Measurements from ENCODE around the gene NXPE3.
A peak's percentile ranks its signal among the peaks of the same experiment; 100 is the strongest.

The NXPE3 gene

GRCh38 chr3:101851850-101852714, 73.1 kb downstream of the NXPE3 start:
- Histone ChIP-seq H2AFZ (ENCODE audit: low read depth, low read length) (no peak overlapping the region), H2BK12ac (ENCODE audit: low read length in 2 of 2) (no peak overlapping the region), H3K27me3 (ENCODE audit: control insufficient read depth in 1 of 2, insufficient read depth in 1 of 2, low read length in 2 of 2) (no peaks in the 10 kb centered on the region), H2BK120ac (ENCODE audit: low read depth, low read length) (no peak overlapping the region), H3K36me3 (ENCODE audit: control insufficient read depth in 1 of 2, insufficient read depth in 2 of 2, low read depth in 1 of 2, low read length in 2 of 2) (peaks cover 14 to 53% of the 10 kb centered on the region in 2 experiments), H2BK5ac (ENCODE audit: low read depth, low read length, poor library complexity, severe bottlenecking) (no peak overlapping the region), H2AK5ac (ENCODE audit: low read length, severe bottlenecking) (no peak overlapping the region), H3K14ac (ENCODE audit: low read length in 2 of 2) (no peak overlapping the region), H3K27ac (ENCODE audit: low read length, poor library complexity, severe bottlenecking) (peak overlapping the region; percentile 93), H3K18ac (ENCODE audit: low read depth in 1 of 2, low read length in 2 of 2) (no peak overlapping the region), H4K91ac (ENCODE audit: low read length) (no peak overlapping the region), H4K8ac (ENCODE audit: low read length) (no peak overlapping the region), H3K79me1 (replicated peaks; ENCODE audit: low read length, poor library complexity, severe bottlenecking) (peaks cover 3% of the 10 kb centered on the region), H3K23ac (ENCODE audit: low read length in 2 of 2) (no peak overlapping the region), H3K4ac (ENCODE audit: low read depth in 1 of 2, low read length in 2 of 2) (no peak overlapping the region), H3K4me2 (ENCODE audit: low read length, poor library complexity, severe bottlenecking) (peak overlapping the region; percentile 75), H3K4me3 (ENCODE audit: insufficient read depth in 1 of 2, low read depth in 1 of 2, low read length in 2 of 2) (peak overlapping the region; percentile 50 to 92), H3K9ac (ENCODE audit: low read length) (peak overlapping the region; percentile 99), H2BK15ac (ENCODE audit: low read depth, poor library complexity, severe bottlenecking) (no peak overlapping the region), H3K9me3 (ENCODE audit: control insufficient read depth, low read length) (no peaks in the 10 kb centered on the region), H3K4me1 (ENCODE audit: control insufficient read depth, insufficient read depth, low read depth, low read length) (peaks cover 7% of the 10 kb centered on the region)
- WGBS: 93% methylated on average over 5 of the region's 6 CpGs
- peak; percentile 59 for DNase-seq

- H3K4me3 ChIP-seq (ENCODE audit: insufficient read depth in 1 of 2, low read depth in 1 of 2, low read length in 2 of 2): peak overlapping the region in 1 of 2 experiments; percentile 27
- peak overlapping the region in 1 of 2 experiments; percentile 86 for H3K23ac ChIP-seq (ENCODE audit: low read length in 2 of 2)
- no peaks in the 10 kb centered on the region for H3K27me3 ChIP-seq (ENCODE audit: control insufficient read depth in 1 of 2, insufficient read depth in 1 of 2, low read length in 2 of 2)
- H3K4me2 ChIP-seq (ENCODE audit: low read length, poor library complexity, severe bottlenecking): peak overlapping the region; percentile 75
- H2BK5ac ChIP-seq (ENCODE audit: low read depth, low read length, poor library complexity, severe bottlenecking): no peak overlapping the region
- H3K4ac ChIP-seq (ENCODE audit: low read depth in 1 of 2, low read length in 2 of 2): no peak overlapping the region
- no peak overlapping the region for H3K18ac ChIP-seq (ENCODE audit: low read depth in 1 of 2, low read length in 2 of 2)
- H4K91ac ChIP-seq (ENCODE audit: low read length): no peak overlapping the region
- peaks cover 8% of the 10 kb centered on the region for H3K4me1 ChIP-seq (ENCODE audit: control insufficient read depth, insufficient read depth, low read depth, low read length)
- H2BK120ac ChIP-seq (ENCODE audit: low read depth, low read length): no peak overlapping the region
- no peak overlapping the region for H3K14ac ChIP-seq (ENCODE audit: low read length in 2 of 2)
- no peaks in the 10 kb centered on the region for H3K79me1 ChIP-seq (replicated peaks; ENCODE audit: low read length, poor library complexity, severe bottlenecking)
- H3K9ac ChIP-seq (ENCODE audit: low read length): no peak overlapping the region
- 97% methylated on average over 8 of the region's 8 CpGs for WGBS
- peak; percentile 27 for DNase-seq
- no peak overlapping the region for H2AK5ac ChIP-seq (ENCODE audit: low read length, severe bottlenecking)
- H2BK15ac ChIP-seq (ENCODE audit: low read depth, poor library complexity, severe bottlenecking): no peak overlapping the region
- no peak overlapping the region for H2AFZ ChIP-seq (ENCODE audit: low read depth, low read length)
- peaks cover 18 to 64% of the 10 kb centered on the region in 2 experiments for H3K36me3 ChIP-seq (ENCODE audit: control insufficient read depth in 1 of 2, insufficient read depth in 2 of 2, low read depth in 1 of 2, low read length in 2 of 2)
- no peaks in the 10 kb centered on the region for H3K9me3 ChIP-seq (ENCODE audit: control insufficient read depth, low read length)
- no peak overlapping the region for H4K8ac ChIP-seq (ENCODE audit: low read length)
- H3K27ac ChIP-seq (ENCODE audit: low read length, poor library complexity, severe bottlenecking): peak overlapping the region; percentile 50
- no peak overlapping the region for H2BK12ac ChIP-seq (ENCODE audit: low read length in 2 of 2)
These were observed 74.2 kb downstream of the NXPE3 start for GRCh38 chr3:101852983-101853840.

GRCh38 chr3:101853982-101854381, 75.0 kb downstream of the NXPE3 start:
- WGBS: 100% methylated on average over 2 of the region's 3 CpGs
- H3K4ac ChIP-seq (ENCODE audit: low read depth in 1 of 2, low read length in 2 of 2): no peak overlapping the region
- H3K23ac ChIP-seq (ENCODE audit: low read length in 2 of 2): no peak overlapping the region
- no peak overlapping the region for H2AK5ac ChIP-seq (ENCODE audit: low read length, severe bottlenecking)
- peak; percentile 22 for DNase-seq
- H3K9me3 ChIP-seq (ENCODE audit: control insufficient read depth, low read length): no peaks in the 10 kb centered on the region
- no peak overlapping the region for H2BK5ac ChIP-seq (ENCODE audit: low read depth, low read length, poor library complexity, severe bottlenecking)
- H3K18ac ChIP-seq (ENCODE audit: low read depth in 1 of 2, low read length in 2 of 2): no peak overlapping the region
- no peak overlapping the region for H2AFZ ChIP-seq (ENCODE audit: low read depth, low read length)
- no peak overlapping the region for H3K4me3 ChIP-seq (ENCODE audit: insufficient read depth in 1 of 2, low read depth in 1 of 2, low read length in 2 of 2)
- H2BK120ac ChIP-seq (ENCODE audit: low read depth, low read length): no peak overlapping the region
- no peak overlapping the region for H3K9ac ChIP-seq (ENCODE audit: low read length)
- no peaks in the 10 kb centered on the region for H3K79me1 ChIP-seq (replicated peaks; ENCODE audit: low read length, poor library complexity, severe bottlenecking)
- H3K4me1 ChIP-seq (ENCODE audit: control insufficient read depth, insufficient read depth, low read depth, low read length): peaks cover 8% of the 10 kb centered on the region
- no peak overlapping the region for H3K4me2 ChIP-seq (ENCODE audit: low read length, poor library complexity, severe bottlenecking)
- peaks cover 18 to 72% of the 10 kb centered on the region in 2 experiments for H3K36me3 ChIP-seq (ENCODE audit: control insufficient read depth in 1 of 2, insufficient read depth in 2 of 2, low read depth in 1 of 2, low read length in 2 of 2)
- no peaks in the 10 kb centered on the region for H3K27me3 ChIP-seq (ENCODE audit: control insufficient read depth in 1 of 2, insufficient read depth in 1 of 2, low read length in 2 of 2)
- no peak overlapping the region for H2BK15ac ChIP-seq (ENCODE audit: low read depth, poor library complexity, severe bottlenecking)
- peak overlapping the region; percentile 50 for H3K27ac ChIP-seq (ENCODE audit: low read length, poor library complexity, severe bottlenecking)
- no peak overlapping the region for H2BK12ac ChIP-seq (ENCODE audit: low read length in 2 of 2)
- H4K91ac ChIP-seq (ENCODE audit: low read length): no peak overlapping the region
- no peak overlapping the region for H4K8ac ChIP-seq (ENCODE audit: low read length)
- H3K14ac ChIP-seq (ENCODE audit: low read length in 2 of 2): no peak overlapping the region
